ENCODE results near the gene TIMM17B. TPM values are rescaled to one million over a fixed set of nuclear protein-coding genes. Genes with fewer than 3 reads are reported as not detected.

Gene TIMM17B
- total RNA-seq, 1 experiment from 2014 or later: 89.7 TPM

DNA sequence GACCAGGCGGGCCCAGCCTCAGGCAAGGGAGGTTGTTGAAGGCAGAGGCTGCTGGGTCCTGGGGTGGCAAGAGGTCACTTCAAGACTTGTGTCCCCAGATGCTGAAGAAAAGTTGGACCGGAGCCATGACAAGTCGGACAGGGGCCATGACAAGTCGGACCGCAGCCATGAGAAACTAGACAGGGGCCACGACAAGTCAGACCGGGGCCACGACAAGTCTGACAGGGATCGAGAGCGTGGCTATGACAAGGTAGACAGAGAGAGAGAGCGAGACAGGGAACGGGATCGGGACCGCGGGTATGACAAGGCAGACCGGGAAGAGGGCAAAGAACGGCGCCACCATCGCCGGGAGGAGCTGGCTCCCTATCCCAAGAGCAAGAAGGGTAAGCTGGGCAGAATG lies 4.6 kb upstream of the TIMM17B start:
- Histone ChIP-seq H3K56ac (ENCODE audit: insufficient read length, low read depth, low read length) (no peak overlapping the region), H3K79me1 (ENCODE audit: insufficient read depth, low read depth, low read length, poor library complexity, severe bottlenecking) (no peaks in the 10 kb centered on the region), H3K4me2 (ENCODE audit: insufficient read depth, insufficient read length, low read length) (no peak overlapping the region), H3K18ac (ENCODE audit: insufficient read length, low read depth, low read length) (no peak overlapping the region), H3T11ph (ENCODE audit: low read length) (no peak overlapping the region), H2BK5ac (ENCODE audit: insufficient read length, low read length) (no peak overlapping the region), H2AFZ (ENCODE audit: low read length) (no peak overlapping the region), H3K9ac (ENCODE audit: extremely low read depth, insufficient read length, low read length) (no peak overlapping the region), H4K8ac (replicated peaks; ENCODE audit: insufficient read length, low read depth, low read length) (no peak overlapping the region), H3K4me1 (ENCODE audit: insufficient read depth, low read length) (no peaks in the 10 kb centered on the region), H2AK5ac (ENCODE audit: insufficient read length, low read length) (no peak overlapping the region), H2BK15ac (ENCODE audit: low read depth, low read length) (no peak overlapping the region), H4K5ac (ENCODE audit: insufficient read length, low read depth, low read length) (no peak overlapping the region), H3K23me2 (ENCODE audit: insufficient read length, low read depth, low read length, poor library complexity, severe bottlenecking) (peaks cover 3% of the 10 kb centered on the region), H3K27ac (ENCODE audit: insufficient read length, low read depth, low read length) (no peak overlapping the region), H3K27me3 (ENCODE audit: insufficient read depth, low read length) (no peaks in the 10 kb centered on the region), H3K79me2 (ENCODE audit: insufficient read depth, low read length) (no peaks in the 10 kb centered on the region; the same call in 1 of the 2 replicates), H3K23ac (ENCODE audit: insufficient read length, low read depth, low read length) (no peak overlapping the region), H2BK20ac (ENCODE audit: low read depth, low read length, poor library complexity, severe bottlenecking) (no peak overlapping the region), H4K20me1 (ENCODE audit: control insufficient read depth, insufficient read depth, insufficient read length) (peaks cover 3% of the 10 kb centered on the region), H4K91ac (ENCODE audit: insufficient read length, low read depth, low read length) (no peak overlapping the region), H3K14ac (ENCODE audit: insufficient read depth, low read length) (no peak overlapping the region), H2BK120ac (ENCODE audit: low read depth, low read length, poor library complexity, severe bottlenecking) (no peak overlapping the region), H3K9me3 (ENCODE audit: control insufficient read depth, low read depth, low read length) (no peaks in the 10 kb centered on the region), H3K4ac (ENCODE audit: low read depth, low read length) (no peak overlapping the region), H2BK12ac (ENCODE audit: insufficient read length, low read depth, low read length) (no peak overlapping the region)
- DNase-seq: no peak
- no peak overlapping the region for H3K4me3 Mint-ChIP-seq
- H3K27me3 Mint-ChIP-seq (ENCODE audit: low read depth): no peaks in the 10 kb centered on the region; the same call in none of the 2 replicates
- H3K9me3 Mint-ChIP-seq: peaks cover 73 to 81% of the 10 kb centered on the region in 2 experiments
- no CpG with 5 or more reads among the region's 20 CpGs for WGBS (ENCODE audit: extremely low coverage, insufficient read length, low lambda C conversion rate)
- H3K36me3 Mint-ChIP-seq (ENCODE audit: insufficient read depth in 1 of 3, low read depth in 3 of 3): peaks cover 23 to 62% (median 44%) of the 10 kb centered on the region in 3 experiments
- H3K4me1 Mint-ChIP-seq: peaks cover 4 to 5% of the 10 kb centered on the region in 2 experiments; a peak in 3 of 4 replicates
- H3K27ac Mint-ChIP-seq: no peak overlapping the region
- TF ChIP-seq, protein P1, sequence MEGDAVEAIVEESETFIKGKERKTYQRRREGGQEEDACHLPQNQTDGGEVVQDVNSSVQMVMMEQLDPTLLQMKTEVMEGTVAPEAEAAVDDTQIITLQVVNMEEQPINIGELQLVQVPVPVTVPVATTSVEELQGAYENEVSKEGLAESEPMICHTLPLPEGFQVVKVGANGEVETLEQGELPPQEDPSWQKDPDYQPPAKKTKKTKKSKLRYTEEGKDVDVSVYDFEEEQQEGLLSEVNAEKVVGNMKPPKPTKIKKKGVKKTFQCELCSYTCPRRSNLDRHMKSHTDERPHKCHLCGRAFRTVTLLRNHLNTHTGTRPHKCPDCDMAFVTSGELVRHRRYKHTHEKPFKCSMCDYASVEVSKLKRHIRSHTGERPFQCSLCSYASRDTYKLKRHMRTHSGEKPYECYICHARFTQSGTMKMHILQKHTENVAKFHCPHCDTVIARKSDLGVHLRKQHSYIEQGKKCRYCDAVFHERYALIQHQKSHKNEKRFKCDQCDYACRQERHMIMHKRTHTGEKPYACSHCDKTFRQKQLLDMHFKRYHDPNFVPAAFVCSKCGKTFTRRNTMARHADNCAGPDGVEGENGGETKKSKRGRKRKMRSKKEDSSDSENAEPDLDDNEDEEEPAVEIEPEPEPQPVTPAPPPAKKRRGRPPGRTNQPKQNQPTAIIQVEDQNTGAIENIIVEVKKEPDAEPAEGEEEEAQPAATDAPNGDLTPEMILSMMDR (conservative IDR thresholded peaks at IDR 0.05): no peak
